ENCODE results near the gene CDK17.

DNA sequence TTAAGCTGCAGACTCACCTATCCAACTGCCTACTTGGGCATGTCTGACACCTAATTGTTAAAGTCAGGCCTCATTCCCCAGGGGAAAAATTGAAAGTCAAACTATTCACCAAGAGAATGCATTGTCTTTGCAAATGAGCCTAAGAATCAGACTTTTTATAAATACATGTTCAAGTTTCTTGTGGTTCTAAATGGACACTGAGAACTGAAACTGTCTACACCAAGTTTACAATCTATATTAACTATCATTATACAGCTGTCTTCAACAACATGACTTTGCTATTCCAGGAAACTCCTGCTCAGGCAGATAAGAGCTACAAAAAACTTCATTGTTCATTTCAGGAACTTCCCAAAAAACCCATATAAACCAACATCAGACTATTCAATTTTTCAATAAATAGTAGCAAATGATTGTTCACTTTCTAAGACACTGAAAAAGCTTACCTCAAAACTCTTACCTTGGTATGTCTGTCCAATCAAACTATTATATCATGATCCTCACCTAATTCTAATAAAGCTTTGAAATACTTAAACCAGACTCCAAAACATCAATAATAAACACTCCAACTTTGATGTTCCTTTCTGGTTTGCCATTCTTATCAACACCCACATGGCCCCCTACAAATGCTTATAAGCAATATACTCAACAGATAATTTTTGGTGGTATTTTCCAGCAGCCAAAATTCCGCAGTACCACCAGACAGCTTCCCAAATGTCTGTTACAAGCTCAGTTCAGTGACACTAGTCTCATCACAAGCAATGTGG lies 24.2 kb downstream of the CDK17 start:
- TF ChIP-seq POLR2A (IDR thresholded peaks at IDR 0.05), result no peak
- TF ChIP-seq, protein P1, sequence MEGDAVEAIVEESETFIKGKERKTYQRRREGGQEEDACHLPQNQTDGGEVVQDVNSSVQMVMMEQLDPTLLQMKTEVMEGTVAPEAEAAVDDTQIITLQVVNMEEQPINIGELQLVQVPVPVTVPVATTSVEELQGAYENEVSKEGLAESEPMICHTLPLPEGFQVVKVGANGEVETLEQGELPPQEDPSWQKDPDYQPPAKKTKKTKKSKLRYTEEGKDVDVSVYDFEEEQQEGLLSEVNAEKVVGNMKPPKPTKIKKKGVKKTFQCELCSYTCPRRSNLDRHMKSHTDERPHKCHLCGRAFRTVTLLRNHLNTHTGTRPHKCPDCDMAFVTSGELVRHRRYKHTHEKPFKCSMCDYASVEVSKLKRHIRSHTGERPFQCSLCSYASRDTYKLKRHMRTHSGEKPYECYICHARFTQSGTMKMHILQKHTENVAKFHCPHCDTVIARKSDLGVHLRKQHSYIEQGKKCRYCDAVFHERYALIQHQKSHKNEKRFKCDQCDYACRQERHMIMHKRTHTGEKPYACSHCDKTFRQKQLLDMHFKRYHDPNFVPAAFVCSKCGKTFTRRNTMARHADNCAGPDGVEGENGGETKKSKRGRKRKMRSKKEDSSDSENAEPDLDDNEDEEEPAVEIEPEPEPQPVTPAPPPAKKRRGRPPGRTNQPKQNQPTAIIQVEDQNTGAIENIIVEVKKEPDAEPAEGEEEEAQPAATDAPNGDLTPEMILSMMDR (IDR thresholded peaks at IDR 0.05), result no peak
- no peak for TF ChIP-seq POLR2AphosphoS5 (IDR thresholded peaks at IDR 0.05)

Measured in breast epithelium (tissue), 3 donors.